Measurements from ENCODE around the gene CDHR4. TPM values are rescaled to one million over a fixed set of nuclear protein-coding genes. Genes with fewer than 3 reads are reported as not detected.
A peak's percentile ranks its signal among the peaks of the same experiment; 100 is the strongest.

CDHR4 gene
- total and polyA plus RNA-seq, 9 of the 15 experiments (the other 6 are each of a cell fraction or from before 2014, with no cell fraction given): 0.21 TPM; not detected in 8

GRCh38 chr3:49802719-49803464 lies 3.2 kb upstream of the CDHR4 start, which contains the start of gene INKA1 (continued):
- peak; percentile 47 for TF ChIP-seq CXXC5 (CRISPR knock-in tag; IDR thresholded peaks at IDR 0.05)
- no peak for TF ChIP-seq ZNF717 (CRISPR knock-in tag; IDR thresholded peaks at IDR 0.05)
- peak; percentile 71; the same call in 1 of the 2 replicates for TF ChIP-seq PHF8 (IDR thresholded peaks at IDR 0.05; ENCODE audit: borderline replicate concordance, low read length)
- TF ChIP-seq E2F4 (CRISPR knock-in tag; IDR thresholded peaks at IDR 0.05; ENCODE audit: low read depth): 0 out of 2 replicates have a peak, but pooled peaks have one; percentile 42
- TF ChIP-seq, protein P1, sequence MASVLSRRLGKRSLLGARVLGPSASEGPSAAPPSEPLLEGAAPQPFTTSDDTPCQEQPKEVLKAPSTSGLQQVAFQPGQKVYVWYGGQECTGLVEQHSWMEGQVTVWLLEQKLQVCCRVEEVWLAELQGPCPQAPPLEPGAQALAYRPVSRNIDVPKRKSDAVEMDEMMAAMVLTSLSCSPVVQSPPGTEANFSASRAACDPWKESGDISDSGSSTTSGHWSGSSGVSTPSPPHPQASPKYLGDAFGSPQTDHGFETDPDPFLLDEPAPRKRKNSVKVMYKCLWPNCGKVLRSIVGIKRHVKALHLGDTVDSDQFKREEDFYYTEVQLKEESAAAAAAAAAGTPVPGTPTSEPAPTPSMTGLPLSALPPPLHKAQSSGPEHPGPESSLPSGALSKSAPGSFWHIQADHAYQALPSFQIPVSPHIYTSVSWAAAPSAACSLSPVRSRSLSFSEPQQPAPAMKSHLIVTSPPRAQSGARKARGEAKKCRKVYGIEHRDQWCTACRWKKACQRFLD (CRISPR knock-in tag; IDR thresholded peaks at IDR 0.05): 0 out of 2 replicates have a peak, but pooled peaks have one; percentile 56
- TF ChIP-seq ZNF143 (CRISPR knock-in tag; IDR thresholded peaks at IDR 0.05): no peak
- TF ChIP-seq ZNF197 (CRISPR knock-in tag; IDR thresholded peaks at IDR 0.05; ENCODE audit: low read depth): no peak
- TF ChIP-seq STAT6 (CRISPR knock-in tag; IDR thresholded peaks at IDR 0.05): no peak
- TF ChIP-seq ZNF311 (CRISPR knock-in tag; IDR thresholded peaks at IDR 0.05): no peak
- TF ChIP-seq HNRNPLL (IDR thresholded peaks at IDR 0.05; ENCODE audit: low read depth, low read length, poor library complexity, severe bottlenecking): peak; percentile 39
- TF ChIP-seq SP1 (CRISPR knock-in tag; IDR thresholded peaks at IDR 0.05): peak; percentile 70
- TF ChIP-seq CREM (IDR thresholded peaks at IDR 0.05; ENCODE audit: low read depth): no peak; the same call in 1 of the 2 replicates
- TF ChIP-seq KLF6 (CRISPR knock-in tag; IDR thresholded peaks at IDR 0.05; ENCODE audit: borderline replicate concordance): no peak
- TF ChIP-seq CBX1 (IDR thresholded peaks at IDR 0.05; ENCODE audit: low read depth): no peak; the same call in 1 of the 2 replicates
- TF ChIP-seq, protein P2, sequence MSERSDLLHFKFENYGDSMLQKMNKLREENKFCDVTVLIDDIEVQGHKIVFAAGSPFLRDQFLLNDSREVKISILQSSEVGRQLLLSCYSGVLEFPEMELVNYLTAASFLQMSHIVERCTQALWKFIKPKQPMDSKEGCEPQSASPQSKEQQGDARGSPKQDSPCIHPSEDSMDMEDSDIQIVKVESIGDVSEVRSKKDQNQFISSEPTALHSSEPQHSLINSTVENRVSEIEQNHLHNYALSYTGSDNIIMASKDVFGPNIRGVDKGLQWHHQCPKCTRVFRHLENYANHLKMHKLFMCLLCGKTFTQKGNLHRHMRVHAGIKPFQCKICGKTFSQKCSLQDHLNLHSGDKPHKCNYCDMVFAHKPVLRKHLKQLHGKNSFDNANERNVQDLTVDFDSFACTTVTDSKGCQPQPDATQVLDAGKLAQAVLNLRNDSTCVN (CRISPR knock-in tag; IDR thresholded peaks at IDR 0.05): no peak
- TF ChIP-seq ZNF224 (CRISPR knock-in tag; IDR thresholded peaks at IDR 0.05): no peak
- TF ChIP-seq POLR2A (conservative IDR thresholded peaks at IDR 0.05): no peak; the same call in none of the 2 replicates
- no peak for TF ChIP-seq MCM5 (IDR thresholded peaks at IDR 0.05; ENCODE audit: low read depth)
- TF ChIP-seq XRCC5 (IDR thresholded peaks at IDR 0.05; ENCODE audit: low read depth, low read length): 0 out of 2 replicates have a peak, but pooled peaks have one; percentile 50
- no peak for TF ChIP-seq CHD2 (IDR thresholded peaks at IDR 0.05; ENCODE audit: low read depth, low read length)
- TF ChIP-seq POLR2H (tag; IDR thresholded peaks at IDR 0.05; ENCODE audit: low read depth): peak; percentile 57; the same call in 1 of the 2 replicates
- TF ChIP-seq NRF1 (conservative IDR thresholded peaks at IDR 0.05 in 1 of 2, IDR thresholded peaks at IDR 0.05 in 1 of 2): peak; percentile 28 to 36; a peak in 3 of 4 replicates
- TF ChIP-seq TCF7L2 (IDR thresholded peaks at IDR 0.05; ENCODE audit: low read depth, low read length): no peak
